HEK293 (cell line): ENCODE measurements around the gene SFT2D3.

Source experiments
- CTCF ChIP-seq: fragments of 450-650 bp; formaldehyde crosslinking; IDR thresholded peaks from 2 replicates; pipeline ENCODE4 v1.5.1; 2016; ENCODE audit warnings: missing biosample characterization, missing genetic modification characterization
- ELK4 ChIP-seq: IDR thresholded peaks from 2 replicates; pipeline ENCODE4 v1.6.1; 2011; ENCODE audit warnings: mild to moderate bottlenecking, low read depth, low read length, borderline replicate concordance
- KLF1 ChIP-seq: fragments of 450-650 bp; formaldehyde crosslinking; IDR thresholded peaks from 2 replicates; pipeline ENCODE4 v1.5.1; 2016; ENCODE audit warnings: missing biosample characterization, missing genetic modification characterization
- PATZ1 ChIP-seq: fragments of 450-650 bp; formaldehyde crosslinking; IDR thresholded peaks from 2 replicates; pipeline ENCODE4 v1.5.1; 2016; ENCODE audit warnings: missing biosample characterization, missing genetic modification characterization
- REST ChIP-seq: fragments of 450-650 bp; formaldehyde crosslinking; IDR thresholded peaks from 2 replicates; pipeline ENCODE4 v1.5.1; 2016; ENCODE audit warnings: missing biosample characterization, missing genetic modification characterization
- TSHZ1 ChIP-seq: fragments of 450-650 bp; formaldehyde crosslinking; IDR thresholded peaks from 2 replicates; pipeline ENCODE4 v1.5.1; 2016; ENCODE audit warnings: missing biosample characterization, missing genetic modification characterization, borderline replicate concordance
- ZEB2 ChIP-seq: fragments of 450-650 bp; formaldehyde crosslinking; IDR thresholded peaks from 2 replicates; pipeline ENCODE4 v1.5.1; 2016; ENCODE audit warnings: missing biosample characterization, missing genetic modification characterization
- ZNF274 ChIP-seq, 2 experiments: fragments of 200-500 bp in 1 of 2; fragments of 450-650 bp in 1 of 2; sonication (Bioruptor generic) in 1 of 2; formaldehyde crosslinking in 1 of 2; IDR thresholded peaks; 2 replicates each; pipeline versions ENCODE4 v1.5.1 to v1.6.1; 2014 to 2016; ENCODE audit warnings: borderline replicate concordance in 1 of 2, inconsistent platforms in 1 of 2, low read length in 1 of 2, missing biosample characterization in 1 of 2, missing genetic modification characterization in 1 of 2
- ZNF324 ChIP-seq: fragments of 450-650 bp; formaldehyde crosslinking; IDR thresholded peaks from 2 replicates; pipeline ENCODE4 v1.5.1; 2016; ENCODE audit warnings: missing biosample characterization, missing genetic modification characterization
- ZNF423 ChIP-seq: fragments of 450-650 bp; formaldehyde crosslinking; IDR thresholded peaks from 2 replicates; pipeline ENCODE4 v1.5.1; 2016; ENCODE audit warnings: missing biosample characterization, missing genetic modification characterization
- ZNF555 ChIP-seq: fragments of 450-650 bp; formaldehyde crosslinking; conservative IDR thresholded peaks from 2 replicates; pipeline ENCODE4 v1.5.1; 2017; ENCODE audit warnings: missing biosample characterization, mild to moderate bottlenecking, missing genetic modification characterization, inconsistent platforms
- ZNF623 ChIP-seq: fragments of 450-650 bp; formaldehyde crosslinking; IDR thresholded peaks from 2 replicates; pipeline ENCODE4 v1.5.1; 2016; ENCODE audit warnings: missing biosample characterization, missing genetic modification characterization
- ZNF843 ChIP-seq: fragments of 450-650 bp; formaldehyde crosslinking; IDR thresholded peaks from 2 replicates; pipeline ENCODE4 v1.5.1; 2016; ENCODE audit warnings: missing biosample characterization, missing genetic modification characterization

- TF ChIP-seq REST (no peak), ZNF423 (tag by site-specific recombination) (no peak), CTCF (no peak), ZNF555 (tag by site-specific recombination) (no peak), ZEB2 (tag by site-specific recombination) (no peak), ELK4 (no peak), ZNF843 (tag by site-specific recombination) (no peak), ZNF274 (IDR thresholded peaks at IDR 0.05; ENCODE audit: low read length) (no peak), ZNF274 (tag by site-specific recombination; IDR thresholded peaks at IDR 0.05; ENCODE audit: borderline replicate concordance) (no peak), ZNF623 (tag by site-specific recombination) (no peak), TSHZ1 (tag by site-specific recombination) (no peak), PATZ1 (tag by site-specific recombination) (no peak), KLF1 (tag by site-specific recombination) (no peak), ZNF324 (no peak)
These were observed 6.8 kb downstream of the SFT2D3 start for GRCh38 chr2:127707890-127708648.
